HEK293 (cell line): ENCODE results near the gene NUMBL.

ENCODE experiments used
- KLF1 ChIP-seq: fragments of 450-650 bp; formaldehyde crosslinking; IDR thresholded peaks from 2 replicates; pipeline ENCODE4 v1.5.1; 2016; ENCODE audit warnings: missing biosample characterization, missing genetic modification characterization
- ZBTB17 ChIP-seq: fragments of 450-650 bp; formaldehyde crosslinking; IDR thresholded peaks from 2 replicates; pipeline ENCODE4 v1.5.1; 2016; ENCODE audit warnings: missing biosample characterization, missing genetic modification characterization
- ZIC2 ChIP-seq: fragments of 450-650 bp; formaldehyde crosslinking; IDR thresholded peaks from 2 replicates; pipeline ENCODE4 v1.5.1; 2016; ENCODE audit warnings: missing biosample characterization, missing genetic modification characterization
- ZNF146 ChIP-seq: fragments of 450-650 bp; formaldehyde crosslinking; IDR thresholded peaks from 2 replicates; pipeline ENCODE4 v1.5.1; 2016; ENCODE audit warnings: missing biosample characterization, missing genetic modification characterization
- ZNF302 ChIP-seq: fragments of 450-650 bp; formaldehyde crosslinking; IDR thresholded peaks from 2 replicates; pipeline ENCODE4 v1.5.1; 2016; ENCODE audit warnings: missing biosample characterization, missing genetic modification characterization, low read depth
- ZNF394 ChIP-seq: fragments of 450-650 bp; formaldehyde crosslinking; IDR thresholded peaks from 2 replicates; pipeline ENCODE4 v1.5.1; 2016; ENCODE audit warnings: missing biosample characterization, missing genetic modification characterization, mild to moderate bottlenecking, moderate library complexity, borderline replicate concordance
- ZNF521 ChIP-seq: fragments of 450-650 bp; formaldehyde crosslinking; IDR thresholded peaks from 2 replicates; pipeline ENCODE4 v1.5.1; 2017; ENCODE audit warnings: missing biosample characterization, mild to moderate bottlenecking, missing genetic modification characterization
- ZNF558 ChIP-seq: fragments of 450-650 bp; formaldehyde crosslinking; IDR thresholded peaks from 2 replicates; pipeline ENCODE4 v1.5.1; 2016; ENCODE audit warnings: missing biosample characterization, missing genetic modification characterization
- ZSCAN16 ChIP-seq: fragments of 450-650 bp; formaldehyde crosslinking; IDR thresholded peaks from 2 replicates; pipeline ENCODE4 v1.5.1; 2016; ENCODE audit warnings: missing biosample characterization, missing genetic modification characterization
- TF ChIP-seq, protein P1 (sequence below): fragments of 450-650 bp; formaldehyde crosslinking; IDR thresholded peaks from 2 replicates; pipeline ENCODE4 v1.5.1; 2016; ENCODE audit warnings: missing biosample characterization, missing genetic modification characterization
- TF ChIP-seq, protein P2 (sequence below): fragments of 450-650 bp; formaldehyde crosslinking; IDR thresholded peaks from 2 replicates; pipeline ENCODE4 v1.5.1; 2016; ENCODE audit warnings: missing biosample characterization, missing genetic modification characterization, borderline replicate concordance
- TF ChIP-seq, protein P3 (sequence below): fragments of 450-650 bp; formaldehyde crosslinking; IDR thresholded peaks from 2 replicates; pipeline ENCODE4 v1.5.1; 2016; ENCODE audit warnings: missing biosample characterization, missing genetic modification characterization
- TF ChIP-seq, protein P4 (sequence below): fragments of 450-650 bp; formaldehyde crosslinking; IDR thresholded peaks from 2 replicates; pipeline ENCODE4 v1.5.1; 2016; ENCODE audit warnings: missing biosample characterization, missing genetic modification characterization, borderline replicate concordance

DNA sequence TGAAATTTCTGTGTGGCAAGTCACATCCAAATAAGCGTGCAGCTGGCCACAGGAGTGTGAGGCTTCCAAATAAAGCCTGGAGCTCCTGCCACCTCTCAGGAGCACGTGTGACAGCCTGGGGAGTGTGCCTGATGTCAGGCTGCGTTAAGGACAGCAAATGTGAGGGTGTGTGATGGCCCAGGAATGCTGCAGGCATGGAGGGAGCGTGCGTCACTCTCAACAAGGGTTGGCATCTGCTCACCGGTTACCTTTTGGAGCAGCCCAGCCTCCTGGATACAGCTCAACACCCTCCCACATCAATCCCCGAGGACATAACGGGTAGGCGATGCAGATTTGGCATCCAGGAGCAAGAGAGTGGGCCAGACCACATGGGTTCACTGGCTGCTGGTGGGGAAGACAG is 19.0 kb downstream of the NUMBL start:
- TF ChIP-seq ZNF521 (tag by site-specific recombination) (no peak), ZIC2 (tag by site-specific recombination) (no peak), ZSCAN16 (no peak), ZBTB17 (tag by site-specific recombination) (no peak), ZNF394 (tag by site-specific recombination) (no peak), KLF1 (no peak), ZNF146 (tag by site-specific recombination) (no peak), ZNF558 (tag by site-specific recombination) (no peak), ZNF302 (tag by site-specific recombination) (no peak)
- TF ChIP-seq, protein P1, sequence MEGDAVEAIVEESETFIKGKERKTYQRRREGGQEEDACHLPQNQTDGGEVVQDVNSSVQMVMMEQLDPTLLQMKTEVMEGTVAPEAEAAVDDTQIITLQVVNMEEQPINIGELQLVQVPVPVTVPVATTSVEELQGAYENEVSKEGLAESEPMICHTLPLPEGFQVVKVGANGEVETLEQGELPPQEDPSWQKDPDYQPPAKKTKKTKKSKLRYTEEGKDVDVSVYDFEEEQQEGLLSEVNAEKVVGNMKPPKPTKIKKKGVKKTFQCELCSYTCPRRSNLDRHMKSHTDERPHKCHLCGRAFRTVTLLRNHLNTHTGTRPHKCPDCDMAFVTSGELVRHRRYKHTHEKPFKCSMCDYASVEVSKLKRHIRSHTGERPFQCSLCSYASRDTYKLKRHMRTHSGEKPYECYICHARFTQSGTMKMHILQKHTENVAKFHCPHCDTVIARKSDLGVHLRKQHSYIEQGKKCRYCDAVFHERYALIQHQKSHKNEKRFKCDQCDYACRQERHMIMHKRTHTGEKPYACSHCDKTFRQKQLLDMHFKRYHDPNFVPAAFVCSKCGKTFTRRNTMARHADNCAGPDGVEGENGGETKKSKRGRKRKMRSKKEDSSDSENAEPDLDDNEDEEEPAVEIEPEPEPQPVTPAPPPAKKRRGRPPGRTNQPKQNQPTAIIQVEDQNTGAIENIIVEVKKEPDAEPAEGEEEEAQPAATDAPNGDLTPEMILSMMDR (tag by site-specific recombination): no peak
- TF ChIP-seq, protein P2, sequence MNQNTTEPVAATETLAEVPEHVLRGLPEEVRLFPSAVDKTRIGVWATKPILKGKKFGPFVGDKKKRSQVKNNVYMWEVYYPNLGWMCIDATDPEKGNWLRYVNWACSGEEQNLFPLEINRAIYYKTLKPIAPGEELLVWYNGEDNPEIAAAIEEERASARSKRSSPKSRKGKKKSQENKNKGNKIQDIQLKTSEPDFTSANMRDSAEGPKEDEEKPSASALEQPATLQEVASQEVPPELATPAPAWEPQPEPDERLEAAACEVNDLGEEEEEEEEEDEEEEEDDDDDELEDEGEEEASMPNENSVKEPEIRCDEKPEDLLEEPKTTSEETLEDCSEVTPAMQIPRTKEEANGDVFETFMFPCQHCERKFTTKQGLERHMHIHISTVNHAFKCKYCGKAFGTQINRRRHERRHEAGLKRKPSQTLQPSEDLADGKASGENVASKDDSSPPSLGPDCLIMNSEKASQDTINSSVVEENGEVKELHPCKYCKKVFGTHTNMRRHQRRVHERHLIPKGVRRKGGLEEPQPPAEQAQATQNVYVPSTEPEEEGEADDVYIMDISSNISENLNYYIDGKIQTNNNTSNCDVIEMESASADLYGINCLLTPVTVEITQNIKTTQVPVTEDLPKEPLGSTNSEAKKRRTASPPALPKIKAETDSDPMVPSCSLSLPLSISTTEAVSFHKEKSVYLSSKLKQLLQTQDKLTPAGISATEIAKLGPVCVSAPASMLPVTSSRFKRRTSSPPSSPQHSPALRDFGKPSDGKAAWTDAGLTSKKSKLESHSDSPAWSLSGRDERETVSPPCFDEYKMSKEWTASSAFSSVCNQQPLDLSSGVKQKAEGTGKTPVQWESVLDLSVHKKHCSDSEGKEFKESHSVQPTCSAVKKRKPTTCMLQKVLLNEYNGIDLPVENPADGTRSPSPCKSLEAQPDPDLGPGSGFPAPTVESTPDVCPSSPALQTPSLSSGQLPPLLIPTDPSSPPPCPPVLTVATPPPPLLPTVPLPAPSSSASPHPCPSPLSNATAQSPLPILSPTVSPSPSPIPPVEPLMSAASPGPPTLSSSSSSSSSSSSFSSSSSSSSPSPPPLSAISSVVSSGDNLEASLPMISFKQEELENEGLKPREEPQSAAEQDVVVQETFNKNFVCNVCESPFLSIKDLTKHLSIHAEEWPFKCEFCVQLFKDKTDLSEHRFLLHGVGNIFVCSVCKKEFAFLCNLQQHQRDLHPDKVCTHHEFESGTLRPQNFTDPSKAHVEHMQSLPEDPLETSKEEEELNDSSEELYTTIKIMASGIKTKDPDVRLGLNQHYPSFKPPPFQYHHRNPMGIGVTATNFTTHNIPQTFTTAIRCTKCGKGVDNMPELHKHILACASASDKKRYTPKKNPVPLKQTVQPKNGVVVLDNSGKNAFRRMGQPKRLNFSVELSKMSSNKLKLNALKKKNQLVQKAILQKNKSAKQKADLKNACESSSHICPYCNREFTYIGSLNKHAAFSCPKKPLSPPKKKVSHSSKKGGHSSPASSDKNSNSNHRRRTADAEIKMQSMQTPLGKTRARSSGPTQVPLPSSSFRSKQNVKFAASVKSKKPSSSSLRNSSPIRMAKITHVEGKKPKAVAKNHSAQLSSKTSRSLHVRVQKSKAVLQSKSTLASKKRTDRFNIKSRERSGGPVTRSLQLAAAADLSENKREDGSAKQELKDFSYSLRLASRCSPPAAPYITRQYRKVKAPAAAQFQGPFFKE (tag by site-specific recombination): no peak
- TF ChIP-seq, protein P3, sequence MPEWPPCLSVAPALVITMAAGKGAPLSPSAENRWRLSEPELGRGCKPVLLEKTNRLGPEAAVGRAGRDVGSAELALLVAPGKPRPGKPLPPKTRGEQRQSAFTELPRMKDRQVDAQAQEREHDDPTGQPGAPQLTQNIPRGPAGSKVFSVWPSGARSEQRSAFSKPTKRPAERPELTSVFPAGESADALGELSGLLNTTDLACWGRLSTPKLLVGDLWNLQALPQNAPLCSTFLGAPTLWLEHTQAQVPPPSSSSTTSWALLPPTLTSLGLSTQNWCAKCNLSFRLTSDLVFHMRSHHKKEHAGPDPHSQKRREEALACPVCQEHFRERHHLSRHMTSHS (tag by site-specific recombination): no peak
- TF ChIP-seq, protein P4, sequence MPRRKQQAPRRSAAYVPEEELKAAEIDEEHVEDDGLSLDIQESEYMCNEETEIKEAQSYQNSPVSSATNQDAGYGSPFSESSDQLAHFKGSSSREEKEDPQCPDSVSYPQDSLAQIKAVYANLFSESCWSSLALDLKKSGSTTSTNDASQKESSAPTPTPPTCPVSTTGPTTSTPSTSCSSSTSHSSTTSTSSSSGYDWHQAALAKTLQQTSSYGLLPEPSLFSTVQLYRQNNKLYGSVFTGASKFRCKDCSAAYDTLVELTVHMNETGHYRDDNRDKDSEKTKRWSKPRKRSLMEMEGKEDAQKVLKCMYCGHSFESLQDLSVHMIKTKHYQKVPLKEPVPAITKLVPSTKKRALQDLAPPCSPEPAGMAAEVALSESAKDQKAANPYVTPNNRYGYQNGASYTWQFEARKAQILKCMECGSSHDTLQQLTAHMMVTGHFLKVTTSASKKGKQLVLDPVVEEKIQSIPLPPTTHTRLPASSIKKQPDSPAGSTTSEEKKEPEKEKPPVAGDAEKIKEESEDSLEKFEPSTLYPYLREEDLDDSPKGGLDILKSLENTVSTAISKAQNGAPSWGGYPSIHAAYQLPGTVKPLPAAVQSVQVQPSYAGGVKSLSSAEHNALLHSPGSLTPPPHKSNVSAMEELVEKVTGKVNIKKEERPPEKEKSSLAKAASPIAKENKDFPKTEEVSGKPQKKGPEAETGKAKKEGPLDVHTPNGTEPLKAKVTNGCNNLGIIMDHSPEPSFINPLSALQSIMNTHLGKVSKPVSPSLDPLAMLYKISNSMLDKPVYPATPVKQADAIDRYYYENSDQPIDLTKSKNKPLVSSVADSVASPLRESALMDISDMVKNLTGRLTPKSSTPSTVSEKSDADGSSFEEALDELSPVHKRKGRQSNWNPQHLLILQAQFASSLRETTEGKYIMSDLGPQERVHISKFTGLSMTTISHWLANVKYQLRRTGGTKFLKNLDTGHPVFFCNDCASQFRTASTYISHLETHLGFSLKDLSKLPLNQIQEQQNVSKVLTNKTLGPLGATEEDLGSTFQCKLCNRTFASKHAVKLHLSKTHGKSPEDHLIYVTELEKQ (tag by site-specific recombination): no peak
